ENCODE measurements around the gene OR52D1. TPM values are rescaled to one million over a fixed set of nuclear protein-coding genes. Genes with fewer than 3 reads are reported as not detected.

Gene OR52D1
- total and polyA plus RNA-seq, 9 of the 15 experiments (the other 6 are each of a cell fraction or from before 2014, with no cell fraction given) = 0.14 to 1.3 (median 0.97) TPM; not detected in 6

GRCh38 chr11:5504403-5504921 is 16.0 kb downstream of the OR52D1 start (continued):
- TF ChIP-seq CEBPZ (IDR thresholded peaks at IDR 0.05; ENCODE audit: borderline replicate concordance, low read depth, low read length) = no peak
- no peak for TF ChIP-seq RREB1 (CRISPR knock-in tag; IDR thresholded peaks at IDR 0.05)
- TF ChIP-seq ZNF583 (CRISPR knock-in tag; IDR thresholded peaks at IDR 0.05) = no peak
- TF ChIP-seq FOXJ2 (tag; IDR thresholded peaks at IDR 0.05) = no peak
- peak; percentile 82 for TF ChIP-seq CBFA2T3 (IDR thresholded peaks at IDR 0.05)
- TF ChIP-seq CREBBP (IDR thresholded peaks at IDR 0.05; ENCODE audit: low read depth, low read length) = no peak
- no peak for TF ChIP-seq SRSF3 (IDR thresholded peaks at IDR 0.05; ENCODE audit: insufficient read depth, low read length)
- no peak for TF ChIP-seq E2F8 (IDR thresholded peaks at IDR 0.05; ENCODE audit: low read depth, partially characterized antibody)
- TF ChIP-seq ARID3B (CRISPR knock-in tag; IDR thresholded peaks at IDR 0.05; ENCODE audit: borderline replicate concordance) = no peak
- no peak for TF ChIP-seq HMG20B (CRISPR knock-in tag; IDR thresholded peaks at IDR 0.05)
- TF ChIP-seq RHOXF2B (CRISPR knock-in tag; conservative IDR thresholded peaks at IDR 0.05) = no peak
- no peak for TF ChIP-seq NFATC3 (IDR thresholded peaks at IDR 0.05)
- no peak for TF ChIP-seq NCOA1 (IDR thresholded peaks at IDR 0.05; ENCODE audit: low read depth)
- TF ChIP-seq MECOM (CRISPR knock-in tag; IDR thresholded peaks at IDR 0.05) = peak; percentile 29; the same call in 1 of the 2 replicates
- TF ChIP-seq SMARCA4 (IDR thresholded peaks at IDR 0.05) = peak; percentile 50

All from K562 (cell line).